ENCODE data around the gene KCNT2.

KCNT2 gene

GRCh38 chr1:196178083-196178635 is 430.1 kb downstream of the KCNT2 start:
- no peak for DNase-seq
